OCI-LY3 (cell line): ENCODE results near the gene FAM227B.

ENCODE experiments used
- EZH2phosphoT487 ChIP-seq: fragments of 200-600 bp; shearing (Covaris generic); IDR thresholded peaks from 2 replicates; pipeline ENCODE4 v1.6.1; 2018; ENCODE audit warnings: antibody characterized with exemption, mixed run types, low read depth
- TF ChIP-seq, protein P1 (sequence below): fragments of 200-600, 300-600 bp; sonication (generic); IDR thresholded peaks from 2 replicates; pipeline ENCODE4 v1.5.1; 2014; ENCODE audit warnings: antibody characterized with exemption, low read length, low read depth

DNA sequence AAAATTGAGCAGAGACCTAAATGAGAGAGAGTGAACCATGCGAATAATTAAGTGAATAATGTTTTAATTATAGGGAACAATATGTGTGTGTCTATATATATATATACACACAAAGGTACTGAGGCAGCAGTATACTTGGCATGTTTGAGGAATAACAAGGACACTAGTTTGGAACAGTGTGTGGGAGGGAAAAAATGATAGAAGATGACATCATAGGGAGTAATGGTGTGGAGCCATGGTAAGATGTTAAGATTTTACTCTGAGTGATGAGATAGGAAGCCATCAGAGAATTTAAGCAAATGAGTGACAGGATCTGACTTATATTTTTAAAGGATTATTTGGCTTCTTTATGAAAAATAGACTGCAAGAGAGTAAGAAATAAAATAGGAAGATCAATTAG, 29.4 kb upstream of the FAM227B start:
- TF ChIP-seq, protein P1, sequence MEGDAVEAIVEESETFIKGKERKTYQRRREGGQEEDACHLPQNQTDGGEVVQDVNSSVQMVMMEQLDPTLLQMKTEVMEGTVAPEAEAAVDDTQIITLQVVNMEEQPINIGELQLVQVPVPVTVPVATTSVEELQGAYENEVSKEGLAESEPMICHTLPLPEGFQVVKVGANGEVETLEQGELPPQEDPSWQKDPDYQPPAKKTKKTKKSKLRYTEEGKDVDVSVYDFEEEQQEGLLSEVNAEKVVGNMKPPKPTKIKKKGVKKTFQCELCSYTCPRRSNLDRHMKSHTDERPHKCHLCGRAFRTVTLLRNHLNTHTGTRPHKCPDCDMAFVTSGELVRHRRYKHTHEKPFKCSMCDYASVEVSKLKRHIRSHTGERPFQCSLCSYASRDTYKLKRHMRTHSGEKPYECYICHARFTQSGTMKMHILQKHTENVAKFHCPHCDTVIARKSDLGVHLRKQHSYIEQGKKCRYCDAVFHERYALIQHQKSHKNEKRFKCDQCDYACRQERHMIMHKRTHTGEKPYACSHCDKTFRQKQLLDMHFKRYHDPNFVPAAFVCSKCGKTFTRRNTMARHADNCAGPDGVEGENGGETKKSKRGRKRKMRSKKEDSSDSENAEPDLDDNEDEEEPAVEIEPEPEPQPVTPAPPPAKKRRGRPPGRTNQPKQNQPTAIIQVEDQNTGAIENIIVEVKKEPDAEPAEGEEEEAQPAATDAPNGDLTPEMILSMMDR = no peak
- TF ChIP-seq EZH2phosphoT487 = no peak
